ENCODE data around the gene RPS6KA5.
"Not testable (repeated sequence)": the region's sequence is repeated elsewhere in the genome, so short reads cannot be mapped to it uniquely, and the experiment has no call there.

RPS6KA5 gene

DNA sequence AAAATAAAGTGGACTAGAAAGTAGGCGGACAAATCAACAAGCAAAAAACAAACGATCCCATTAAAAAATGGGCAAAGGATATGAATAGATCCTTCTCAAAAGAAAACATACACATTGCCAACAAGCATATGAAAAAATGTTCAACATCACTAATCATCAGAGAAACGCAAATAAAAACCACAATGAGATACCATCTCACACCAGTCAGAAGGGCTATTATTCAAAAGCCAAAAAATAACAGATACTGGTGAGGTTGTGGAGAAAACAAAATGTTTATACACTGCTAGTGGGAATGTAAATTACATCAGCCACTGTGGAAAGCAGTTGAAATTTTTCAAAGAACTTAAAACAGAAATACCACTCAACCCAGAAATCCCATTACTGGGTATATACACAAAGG lies 70.3 kb downstream of the RPS6KA5 start:
- in situ Hi-C loops (cut with MboI; ENCODE audit: low sequenced_read_pairs): no loop called here

DNA sequence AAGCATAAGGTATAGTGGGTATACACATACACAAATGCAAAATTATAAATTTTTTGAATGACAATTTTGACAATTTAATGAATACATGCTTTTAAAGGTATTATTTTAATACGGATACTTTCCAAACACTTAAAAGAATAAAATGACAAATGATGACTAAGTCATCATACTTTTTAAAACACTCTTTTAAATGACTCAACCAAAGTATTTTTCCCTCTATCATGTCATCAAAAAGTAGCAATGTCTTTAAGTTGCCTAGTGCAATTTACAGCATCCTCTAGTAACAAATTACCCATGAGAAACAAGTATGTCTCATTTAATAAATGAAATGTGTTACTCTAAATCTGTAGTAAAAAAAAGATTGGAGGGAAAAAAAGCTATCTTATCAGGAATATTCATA lies 73.3 kb downstream of the RPS6KA5 start:
- in situ Hi-C loops (cut with MboI; ENCODE audit: low sequenced_read_pairs): no loop called here

DNA sequence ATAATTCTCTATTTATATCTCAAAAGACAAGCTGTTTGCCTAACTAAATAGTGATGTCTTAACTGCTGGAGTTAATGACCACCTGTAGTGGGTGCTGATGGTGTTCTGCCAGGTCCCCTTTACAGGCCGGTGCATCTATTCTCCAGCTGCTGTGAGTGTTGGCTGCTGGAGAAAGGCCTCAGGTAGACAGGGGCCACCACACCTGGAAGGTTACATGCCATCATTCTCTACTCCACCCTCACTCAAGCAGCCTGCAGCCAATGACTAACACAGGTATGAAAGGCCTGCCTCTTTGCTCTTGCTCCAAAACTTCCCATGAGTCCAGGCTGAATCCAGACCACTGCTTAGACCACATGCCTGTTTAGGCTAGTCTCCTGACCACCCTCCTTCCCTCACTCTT lies 73.9 kb downstream of the RPS6KA5 start:
- in situ Hi-C loops (cut with MboI; ENCODE audit: low sequenced_read_pairs): no loop called here

DNA sequence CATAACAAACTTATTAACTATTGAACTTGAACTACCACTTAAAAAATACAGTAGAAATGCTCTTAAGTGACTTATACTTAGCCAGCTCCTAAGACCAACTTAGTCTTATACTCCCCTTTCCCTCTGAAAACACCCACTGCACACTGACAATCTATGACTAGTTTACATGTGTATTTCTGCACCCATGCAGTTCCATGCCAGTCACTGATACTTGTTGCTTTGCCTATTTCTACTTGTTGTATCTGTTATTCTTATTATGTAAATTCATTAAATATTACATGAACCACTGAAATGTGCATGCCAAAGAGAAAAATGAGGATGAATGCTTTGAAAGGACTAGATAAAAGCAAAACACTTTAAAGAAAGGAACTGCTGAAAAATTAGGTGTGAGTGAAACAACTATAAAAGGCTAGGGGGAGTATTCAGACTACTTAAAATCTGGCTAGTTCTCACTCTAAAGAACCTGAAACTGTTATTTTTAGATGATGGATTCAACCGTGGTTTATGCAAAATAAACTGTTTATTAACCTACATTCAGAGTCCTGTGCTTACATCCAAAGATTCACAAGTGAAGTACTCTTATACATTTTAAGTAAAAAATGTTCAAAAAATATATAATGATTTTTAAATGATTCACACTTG lies 74.7 kb downstream of the RPS6KA5 start:
- in situ Hi-C loops (cut with MboI; ENCODE audit: low sequenced_read_pairs): no loop called here

DNA sequence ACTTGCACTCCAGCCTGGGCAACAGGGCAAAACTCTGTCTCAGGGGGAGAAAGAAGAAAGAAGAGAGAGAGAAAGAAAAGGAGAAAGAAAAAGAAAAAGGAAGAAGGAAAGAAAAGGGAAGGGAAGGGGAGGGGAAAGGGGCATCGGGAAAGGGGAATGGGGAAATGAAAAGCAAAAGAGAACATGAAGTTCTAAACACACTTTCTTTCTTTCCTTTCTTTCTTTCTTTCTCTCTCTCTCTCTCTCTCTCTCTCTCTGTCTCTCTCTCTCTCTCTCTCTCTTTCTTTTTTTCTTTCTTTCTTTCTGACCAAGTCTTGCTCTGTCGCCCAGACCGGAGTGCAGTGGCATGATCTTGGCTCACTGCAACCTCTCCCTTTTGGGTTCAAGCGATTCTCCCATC lies 76.9 kb downstream of the RPS6KA5 start:
- in situ Hi-C loops (cut with MboI; ENCODE audit: low sequenced_read_pairs): no loop called here

DNA sequence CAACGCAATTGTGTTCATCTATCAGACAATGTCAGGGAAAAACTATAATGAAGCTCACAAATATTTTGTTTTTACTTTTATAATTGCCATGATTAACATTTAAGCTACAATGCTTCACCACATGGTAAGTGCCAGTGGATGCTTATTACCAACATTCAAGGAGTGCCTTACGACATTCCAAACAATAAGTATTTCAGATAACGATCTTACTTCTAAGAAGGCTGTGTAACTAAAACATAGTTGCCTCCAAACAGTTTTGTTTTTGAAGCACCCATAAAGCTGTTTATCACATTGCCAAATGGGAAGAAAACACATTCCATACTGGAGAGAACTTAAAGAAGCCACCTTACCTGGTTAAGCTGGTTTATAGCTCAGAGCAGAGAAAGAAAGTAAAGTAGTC lies 78.8 kb downstream of the RPS6KA5 start:
- in situ Hi-C loops (cut with MboI; ENCODE audit: low sequenced_read_pairs): no loop called here

DNA sequence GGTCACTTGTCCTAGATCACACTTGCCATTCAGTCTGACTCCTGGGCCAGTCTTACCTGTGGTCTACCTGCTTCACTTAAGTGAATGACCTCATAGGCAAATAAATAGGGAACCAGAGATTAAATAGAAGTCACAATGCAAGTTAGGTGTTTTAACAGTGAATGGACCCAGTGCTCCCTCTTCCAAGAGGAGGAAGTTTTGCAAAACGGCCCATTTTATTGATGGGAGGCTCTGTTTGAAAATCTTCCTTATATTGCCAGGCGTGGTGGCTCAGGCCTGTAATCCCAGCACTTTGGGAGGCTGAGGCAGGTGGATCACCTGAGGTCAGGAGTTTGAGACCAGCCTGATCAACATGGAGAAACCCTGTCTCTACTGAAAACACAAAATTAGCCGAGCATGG lies 79.8 kb downstream of the RPS6KA5 start:
- in situ Hi-C loops (cut with MboI; ENCODE audit: low sequenced_read_pairs): not testable (repeated sequence)

DNA sequence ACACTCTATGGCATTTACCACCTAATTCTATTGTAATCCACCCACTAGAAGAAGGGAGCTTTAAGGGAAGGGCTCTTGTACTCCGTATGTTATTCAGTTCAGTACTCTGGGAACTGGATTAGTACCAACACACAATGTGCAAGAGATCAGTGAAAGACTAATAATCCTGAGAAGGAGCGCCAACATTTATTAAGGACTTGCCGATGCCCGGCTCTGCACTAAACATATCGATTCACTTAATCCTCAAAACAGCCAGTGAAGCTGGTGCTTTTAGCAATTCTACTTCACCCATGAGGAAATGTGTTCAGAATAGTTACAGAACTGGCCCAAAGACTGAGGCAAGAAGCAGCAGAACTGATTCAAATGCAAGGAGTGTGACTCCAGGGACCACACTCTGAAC lies 80.9 kb downstream of the RPS6KA5 start:
- in situ Hi-C loops (cut with MboI; ENCODE audit: low sequenced_read_pairs): no loop called here

DNA sequence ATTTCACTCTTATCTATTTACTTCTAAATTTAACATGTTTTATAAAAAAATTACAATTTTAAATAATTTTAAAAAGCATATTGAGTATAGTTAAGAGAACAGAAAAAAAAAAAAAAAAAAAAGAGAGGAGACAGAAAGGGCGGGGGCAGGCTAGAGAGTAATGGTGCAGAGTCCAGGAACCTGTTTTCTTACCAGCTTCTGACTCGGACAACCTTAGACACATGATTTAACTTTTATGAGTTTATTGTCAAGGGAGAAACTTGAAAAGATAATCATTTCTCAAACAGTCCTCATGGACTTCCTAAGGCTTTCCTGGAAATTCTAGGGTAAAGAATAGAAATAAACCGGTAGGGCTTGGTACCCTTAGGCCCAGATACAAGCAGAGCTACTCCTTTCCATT lies 84.3 kb downstream of the RPS6KA5 start:
- in situ Hi-C loops (cut with MboI; ENCODE audit: low sequenced_read_pairs): no loop called here

DNA sequence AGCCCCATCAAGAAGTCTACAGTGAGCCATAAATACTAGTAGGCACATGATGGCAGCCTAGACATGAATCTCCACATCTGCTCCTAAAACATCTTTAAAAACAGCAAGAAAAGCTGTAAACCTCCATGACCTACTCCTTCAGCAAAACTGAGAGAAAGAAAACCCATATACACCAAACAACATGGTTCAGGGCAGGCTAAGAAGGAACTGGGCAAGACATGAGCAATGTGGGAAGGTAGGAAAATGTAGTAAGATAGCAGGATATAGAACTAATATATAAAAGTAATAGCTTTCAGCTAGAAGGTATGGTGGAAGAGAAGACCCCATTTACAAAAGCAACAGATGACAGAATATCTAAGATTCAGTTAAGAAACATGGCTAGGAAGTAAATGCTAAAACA lies 88.8 kb downstream of the RPS6KA5 start:
- in situ Hi-C loops (cut with MboI; ENCODE audit: low sequenced_read_pairs): no loop called here

DNA sequence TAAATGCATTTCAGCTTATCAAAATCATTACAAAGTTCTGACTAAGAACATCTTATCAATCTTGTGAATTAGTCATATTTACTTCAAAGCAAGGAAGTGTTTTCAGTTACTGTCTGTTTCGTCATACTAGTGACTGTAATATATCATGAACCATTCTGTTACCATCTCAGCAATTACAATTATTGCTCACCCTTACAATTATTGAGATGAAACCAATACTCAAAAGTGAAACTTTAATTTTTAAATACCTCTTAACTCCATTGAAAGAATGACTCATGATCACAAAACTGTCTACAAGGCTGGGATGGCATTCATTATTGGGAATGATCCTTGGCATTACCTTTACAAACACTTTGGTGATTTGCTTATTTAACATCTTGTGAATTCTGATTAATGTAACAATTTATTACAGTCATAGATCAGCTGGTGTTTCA lies 90.3 kb downstream of the RPS6KA5 start:
- in situ Hi-C loops (cut with MboI; ENCODE audit: low sequenced_read_pairs): no loop called here

DNA sequence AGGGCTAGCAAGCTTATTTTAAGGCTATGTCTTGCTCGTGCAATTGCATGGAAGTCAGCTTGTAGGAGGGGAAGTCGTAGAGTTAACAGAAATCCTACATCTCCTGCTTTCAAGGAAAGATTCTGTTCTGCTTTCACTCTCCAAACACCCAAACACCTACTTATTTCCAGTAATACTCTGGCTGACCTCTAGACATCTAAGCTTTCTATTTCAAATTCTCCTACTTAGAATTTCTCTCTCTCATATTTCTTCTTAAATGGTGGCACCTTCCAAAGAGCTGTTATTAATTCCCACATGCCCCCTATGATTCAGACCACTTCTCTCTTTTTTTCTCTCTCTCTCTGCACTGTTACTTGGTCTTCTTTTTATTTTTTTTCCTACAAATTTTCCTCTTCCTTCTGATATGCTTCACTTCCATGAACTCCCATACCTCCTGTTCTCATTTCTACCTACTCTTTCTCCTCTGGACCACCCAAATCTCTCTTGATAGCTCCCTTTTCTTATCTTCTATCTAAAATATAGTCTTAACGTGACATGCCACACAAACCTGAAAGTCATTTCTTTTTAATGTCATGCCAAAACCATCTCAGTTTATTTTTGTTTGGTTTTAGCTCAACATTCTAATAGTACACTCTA lies 90.8 kb downstream of the RPS6KA5 start:
- in situ Hi-C loops (cut with MboI; ENCODE audit: low sequenced_read_pairs): no loop called here

DNA sequence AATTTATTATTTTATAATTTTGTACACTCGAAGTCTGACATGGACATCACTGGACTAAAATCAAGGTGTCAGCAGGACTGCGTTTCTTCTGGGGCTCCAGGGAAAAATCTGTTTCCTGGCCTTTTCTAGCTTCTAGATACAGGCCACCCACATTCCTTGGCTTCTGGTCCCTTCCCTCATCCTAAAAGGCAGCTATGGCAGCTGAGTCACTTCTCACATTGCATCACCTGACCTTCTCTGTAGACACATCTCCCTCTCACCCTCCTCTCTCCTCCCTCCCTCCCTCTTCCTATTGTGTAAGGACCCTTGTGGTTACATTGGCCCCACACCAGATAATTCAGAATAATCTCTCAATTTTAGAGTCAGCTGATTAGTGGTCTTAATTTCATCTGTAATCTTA lies 92.4 kb downstream of the RPS6KA5 start:
- in situ Hi-C loops (cut with MboI; ENCODE audit: low sequenced_read_pairs): no loop called here

DNA sequence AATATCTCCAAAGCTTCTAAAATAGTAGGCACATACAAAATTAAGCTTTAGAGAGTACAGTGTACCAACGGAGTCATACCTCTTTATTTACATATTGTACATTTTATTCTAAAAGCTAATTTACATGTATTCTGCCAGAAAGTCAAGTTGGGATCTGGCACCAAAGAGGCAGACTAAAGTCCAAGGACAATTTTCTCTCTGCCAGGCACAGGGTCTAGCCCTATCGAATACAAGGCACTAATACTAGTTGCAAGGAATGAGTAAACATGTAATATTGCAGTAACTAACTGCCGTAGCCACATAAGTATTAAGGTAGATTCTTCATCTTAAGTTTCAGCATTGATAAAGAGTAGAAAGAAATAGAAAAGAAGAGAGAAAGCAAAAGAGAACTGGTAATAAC lies 93.9 kb downstream of the RPS6KA5 start:
- in situ Hi-C loops (cut with MboI; ENCODE audit: low sequenced_read_pairs): no loop called here

DNA sequence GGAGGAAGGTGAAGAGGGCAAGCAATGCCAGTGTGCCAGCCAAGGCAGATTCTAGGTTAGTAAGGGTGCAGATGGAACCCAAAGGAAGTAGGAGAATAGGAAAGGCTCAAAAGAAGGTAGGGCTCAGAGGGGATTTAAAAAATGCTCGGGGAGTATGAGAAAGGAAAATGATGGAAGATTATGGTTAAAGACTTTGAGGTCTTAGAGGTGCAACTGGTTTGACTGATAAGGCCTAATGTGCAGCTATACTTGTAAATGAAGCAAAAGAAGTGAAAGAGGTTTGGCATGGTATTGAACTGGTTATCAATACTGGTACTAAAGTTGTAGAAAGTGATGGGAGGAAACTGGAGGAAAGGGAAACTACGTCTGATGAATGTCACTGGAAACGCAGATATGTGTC lies 94.7 kb downstream of the RPS6KA5 start:
- in situ Hi-C loops (cut with MboI; ENCODE audit: low sequenced_read_pairs): no loop called here

DNA sequence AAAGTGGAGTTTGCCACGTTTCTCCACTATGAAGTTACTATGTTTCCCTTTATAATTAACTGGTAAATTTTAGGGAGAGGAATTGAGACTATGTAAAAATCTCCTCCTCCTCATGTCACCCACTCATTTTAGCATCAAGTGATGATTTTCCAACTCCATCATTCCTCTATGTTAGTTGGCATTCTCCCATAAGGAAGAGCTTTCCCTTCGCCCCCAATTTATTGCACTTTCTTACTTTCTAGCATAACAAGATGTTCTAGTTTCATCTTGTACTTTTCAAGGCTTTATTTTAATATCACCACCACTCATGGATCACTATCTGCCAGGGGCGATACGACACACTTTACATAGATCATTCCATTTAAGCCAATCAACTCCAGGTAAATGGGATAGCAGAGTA lies 97.1 kb downstream of the RPS6KA5 start:
- in situ Hi-C loops (cut with MboI; ENCODE audit: low sequenced_read_pairs): no loop called here

DNA sequence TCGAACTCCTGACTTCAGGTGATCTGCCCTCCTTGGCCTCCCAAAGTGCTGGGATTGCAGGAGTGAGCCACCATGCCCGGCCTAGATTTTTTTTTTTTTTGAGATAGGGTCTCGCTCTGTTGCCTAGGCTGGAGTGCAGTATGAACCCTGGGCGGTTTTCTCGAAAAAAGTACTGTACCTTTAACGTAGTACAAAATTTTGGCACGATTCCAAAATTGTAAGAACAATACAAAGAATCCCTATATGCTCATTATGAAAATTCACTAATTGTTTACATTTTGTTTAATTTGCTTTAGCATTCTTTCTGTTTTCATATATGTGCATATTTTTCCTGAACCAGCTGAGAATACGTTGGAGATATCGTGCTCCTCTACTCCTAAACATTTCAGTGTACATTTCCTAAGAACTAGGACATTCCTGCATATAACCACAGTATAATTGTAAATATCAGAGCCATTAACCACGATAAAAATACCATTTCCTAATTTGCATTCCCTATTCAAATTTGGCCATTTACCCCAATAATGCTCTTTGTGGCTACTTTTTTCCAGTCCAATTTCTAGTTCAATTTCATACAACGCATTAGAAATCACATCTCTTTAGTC lies 97.8 kb downstream of the RPS6KA5 start:
- in situ Hi-C loops (cut with MboI; ENCODE audit: low sequenced_read_pairs): no loop called here

DNA sequence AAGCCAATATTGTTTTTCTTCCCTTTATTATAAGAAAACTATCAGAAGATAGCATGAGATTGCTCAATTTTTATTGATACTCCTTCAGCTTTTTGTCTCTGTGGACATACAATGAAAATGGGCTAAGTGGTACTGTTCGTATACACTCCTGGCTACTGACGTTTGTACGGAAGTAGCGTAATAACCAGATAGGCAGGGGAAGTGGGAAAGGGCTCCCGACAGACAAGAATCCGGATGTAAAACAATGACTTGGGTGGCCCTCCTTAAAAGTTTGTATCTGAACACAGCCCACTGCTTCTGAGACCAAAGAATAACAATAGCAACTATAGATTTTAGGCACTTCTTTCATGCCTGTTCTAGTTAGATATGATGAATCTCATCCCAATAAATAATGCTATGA lies 99.6 kb downstream of the RPS6KA5 start:
- in situ Hi-C loops (cut with MboI; ENCODE audit: low sequenced_read_pairs): no loop called here

DNA sequence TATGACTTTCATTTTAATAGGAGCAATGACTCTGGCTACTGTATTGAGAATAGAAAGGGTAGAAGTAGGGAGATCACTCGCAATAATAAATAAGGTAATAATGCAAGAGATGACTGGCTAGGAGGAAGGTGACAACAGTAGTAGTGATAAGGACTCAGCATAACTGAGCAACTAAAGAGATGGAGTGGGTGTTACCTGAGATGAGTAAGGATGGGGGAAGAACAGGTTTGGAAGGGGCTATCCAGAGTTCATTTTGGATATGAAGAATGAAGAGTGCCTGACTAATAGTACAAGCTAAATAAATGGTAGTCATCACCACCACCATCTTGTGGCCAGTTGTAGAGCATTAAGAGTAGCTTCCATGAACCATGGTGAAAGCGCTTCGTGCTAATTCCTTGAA lies 101.1 kb downstream of the RPS6KA5 start:
- in situ Hi-C loops (cut with MboI; ENCODE audit: low sequenced_read_pairs): no loop called here

DNA sequence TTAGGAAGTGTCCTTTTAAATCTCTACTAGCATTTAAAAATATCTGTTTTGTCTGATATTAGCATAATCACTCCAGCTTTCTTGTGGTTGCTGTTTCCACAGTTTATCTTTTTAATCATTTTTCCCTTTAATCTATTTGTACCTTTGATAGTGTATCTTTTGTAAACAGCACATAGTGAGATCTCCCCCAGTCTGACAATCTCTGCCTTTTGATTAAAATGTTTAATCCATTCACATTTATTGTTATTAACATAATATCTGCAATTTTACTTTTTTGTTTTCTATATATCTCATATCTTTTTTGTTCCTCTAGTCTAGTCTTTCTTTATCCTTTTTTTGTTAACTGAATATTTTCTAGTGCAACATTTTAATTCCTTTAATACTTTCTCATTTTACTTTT lies 104.2 kb downstream of the RPS6KA5 start:
- in situ Hi-C loops (cut with MboI; ENCODE audit: low sequenced_read_pairs): no loop called here

DNA sequence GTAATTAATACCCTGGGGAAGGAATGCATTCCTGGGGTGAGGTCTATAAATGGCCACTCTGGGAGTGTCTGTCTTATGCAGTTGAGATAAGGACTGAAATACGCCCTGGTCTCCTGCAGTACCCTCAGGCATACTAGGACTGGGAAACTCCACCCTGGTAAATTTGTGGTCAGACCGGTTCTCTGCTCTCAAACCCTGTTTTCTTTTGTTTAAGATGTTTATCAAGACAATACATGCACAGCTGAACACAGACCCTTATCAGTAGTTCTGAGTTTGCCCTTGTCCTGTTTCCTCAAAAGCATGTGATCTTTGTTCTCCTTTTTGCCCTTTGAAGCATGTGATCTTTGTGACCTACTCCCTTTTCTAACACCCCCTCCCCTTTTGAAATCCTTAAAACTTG lies 106.8 kb downstream of the RPS6KA5 start:
- in situ Hi-C loops (cut with MboI; ENCODE audit: low sequenced_read_pairs): not testable (repeated sequence)

DNA sequence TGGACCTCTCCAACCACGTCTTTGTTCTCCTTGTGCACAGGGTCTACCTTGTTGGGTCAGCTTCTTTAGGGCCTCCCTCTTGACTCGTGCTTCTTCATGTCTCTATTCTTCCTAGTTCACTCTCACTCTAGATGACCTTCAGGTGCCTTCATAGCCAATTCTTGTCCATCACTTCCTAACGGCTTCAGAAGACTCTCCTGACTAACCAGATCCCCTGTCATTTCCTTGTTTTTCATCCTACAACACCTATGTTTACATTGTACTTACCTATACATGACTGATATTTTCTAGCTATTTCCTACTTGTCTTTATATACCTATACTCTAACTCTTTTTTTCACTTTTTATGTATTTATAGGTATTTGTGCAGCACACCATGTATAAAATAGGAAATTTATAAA lies 117.1 kb downstream of the RPS6KA5 start:
- in situ Hi-C loops (cut with MboI; ENCODE audit: low sequenced_read_pairs): no loop called here

DNA sequence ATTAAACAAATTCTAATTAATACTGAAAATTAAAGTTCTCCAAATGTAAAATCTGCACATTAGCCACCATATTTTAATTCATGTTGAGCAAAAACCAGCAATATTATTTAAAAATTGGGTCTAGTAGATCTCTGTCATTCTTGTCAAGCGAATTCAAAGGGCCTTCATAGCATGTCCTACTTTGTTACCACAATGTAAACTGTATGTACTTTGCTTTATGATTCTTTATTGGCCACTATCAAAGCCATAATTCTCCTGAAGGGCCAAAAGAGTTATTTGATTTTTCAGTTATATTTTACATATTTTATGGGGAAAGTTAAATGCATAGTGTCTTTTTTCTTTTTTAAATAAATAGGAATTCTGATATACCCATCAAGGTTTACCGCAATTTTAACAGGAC lies 117.9 kb downstream of the RPS6KA5 start:
- in situ Hi-C loops (cut with MboI; ENCODE audit: low sequenced_read_pairs): no loop called here
